OCI-LY1 (cell line): Measurements from ENCODE around the gene GANAB.
A peak's percentile ranks its signal among the peaks of the same experiment; 100 is the strongest.

Experiments
- EZH2 ChIP-seq: fragments of 200-600 bp; sonication (generic), shearing (Covaris generic); IDR thresholded peaks from 2 replicates; pipeline ENCODE4 v1.8.0; 2017; ENCODE audit warnings: borderline replicate concordance, mixed run types, mild to moderate bottlenecking, antibody characterized with exemption, low read length, moderate library complexity, mixed read lengths
- TF ChIP-seq, protein P1 (sequence below): fragments of 200-600 bp; sonication (generic), shearing (Covaris generic); IDR thresholded peaks from 2 replicates; pipeline ENCODE4 v1.5.1; 2017; ENCODE audit warnings: mild to moderate bottlenecking, antibody characterized with exemption, low read length, moderate library complexity, mixed read lengths

GRCh38 chr11:62593434-62594044, 52.9 kb downstream of the GANAB start:
- TF ChIP-seq, protein P1, sequence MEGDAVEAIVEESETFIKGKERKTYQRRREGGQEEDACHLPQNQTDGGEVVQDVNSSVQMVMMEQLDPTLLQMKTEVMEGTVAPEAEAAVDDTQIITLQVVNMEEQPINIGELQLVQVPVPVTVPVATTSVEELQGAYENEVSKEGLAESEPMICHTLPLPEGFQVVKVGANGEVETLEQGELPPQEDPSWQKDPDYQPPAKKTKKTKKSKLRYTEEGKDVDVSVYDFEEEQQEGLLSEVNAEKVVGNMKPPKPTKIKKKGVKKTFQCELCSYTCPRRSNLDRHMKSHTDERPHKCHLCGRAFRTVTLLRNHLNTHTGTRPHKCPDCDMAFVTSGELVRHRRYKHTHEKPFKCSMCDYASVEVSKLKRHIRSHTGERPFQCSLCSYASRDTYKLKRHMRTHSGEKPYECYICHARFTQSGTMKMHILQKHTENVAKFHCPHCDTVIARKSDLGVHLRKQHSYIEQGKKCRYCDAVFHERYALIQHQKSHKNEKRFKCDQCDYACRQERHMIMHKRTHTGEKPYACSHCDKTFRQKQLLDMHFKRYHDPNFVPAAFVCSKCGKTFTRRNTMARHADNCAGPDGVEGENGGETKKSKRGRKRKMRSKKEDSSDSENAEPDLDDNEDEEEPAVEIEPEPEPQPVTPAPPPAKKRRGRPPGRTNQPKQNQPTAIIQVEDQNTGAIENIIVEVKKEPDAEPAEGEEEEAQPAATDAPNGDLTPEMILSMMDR = peak; percentile 83
- TF ChIP-seq EZH2 = no peak
